CD4-positive, alpha-beta T cell treated with Interleukin-17A for 4 hours (primary cell): ENCODE measurements around the gene ZDHHC9.

Experiments
- DNase-seq: peaks from one replicate; pipeline ENCODE4 v3.0.0-alpha.2; 2020; ENCODE audit warnings: mixed read lengths

The ZDHHC9 gene

DNA sequence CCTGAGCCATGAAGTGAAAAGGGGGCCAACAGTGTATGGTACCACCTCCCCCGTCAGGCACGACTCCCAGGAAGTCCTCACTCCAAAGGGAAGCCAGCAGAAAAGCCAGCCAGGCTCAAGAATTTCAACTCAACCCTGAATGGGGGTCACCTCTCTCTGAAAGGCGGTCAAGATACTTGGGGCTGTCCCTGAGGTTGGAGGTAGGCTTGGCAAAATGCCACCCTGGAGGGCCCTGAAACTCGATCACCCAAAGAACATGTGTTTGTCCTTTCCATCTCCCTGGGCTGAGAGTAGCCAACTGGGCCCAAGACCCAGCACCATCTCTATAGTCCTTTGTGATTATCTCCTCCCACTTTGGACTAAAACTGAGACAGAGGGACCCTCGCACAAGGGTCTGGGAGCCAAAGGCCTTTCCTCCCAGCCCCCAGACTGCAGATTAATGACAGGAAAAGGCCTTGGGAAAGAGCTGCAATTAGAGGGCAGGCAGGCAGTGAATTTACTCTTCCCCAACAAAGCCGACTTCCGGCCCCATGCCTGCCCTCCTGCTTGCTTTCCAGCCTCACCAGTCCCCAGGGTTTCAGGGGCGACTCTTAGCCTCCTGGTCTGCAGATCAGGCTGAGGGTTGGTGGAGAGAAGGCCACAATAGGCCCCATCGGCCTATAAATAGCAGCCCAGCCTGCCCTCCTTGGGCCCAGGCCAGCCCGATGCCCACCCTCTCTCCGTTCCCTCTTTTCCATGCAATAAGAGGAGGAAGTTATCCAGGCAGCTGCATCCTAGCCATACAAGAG is 58.3 kb downstream of the ZDHHC9 start:
- DNase-seq, result no peak

DNA sequence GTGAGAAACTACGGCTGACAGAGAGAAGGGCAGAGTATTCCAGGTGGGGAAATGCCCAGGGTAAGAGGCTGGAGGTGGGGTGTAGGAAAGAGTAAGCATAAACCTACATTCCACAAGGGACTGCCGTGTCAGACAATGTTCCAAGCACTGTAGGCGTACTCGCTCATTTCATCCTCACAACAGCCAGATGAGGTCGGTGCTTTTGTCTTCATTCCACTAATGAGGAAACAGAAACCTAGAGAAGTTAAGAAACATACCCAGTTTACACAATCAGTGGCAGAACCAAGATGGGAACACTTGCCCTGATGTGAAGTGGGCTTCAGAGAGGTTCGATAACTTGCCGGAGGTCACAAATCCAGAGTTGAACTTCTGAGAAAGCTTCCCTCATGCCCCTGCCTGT is 59.3 kb downstream of the ZDHHC9 start:
- DNase-seq, result no peak

DNA sequence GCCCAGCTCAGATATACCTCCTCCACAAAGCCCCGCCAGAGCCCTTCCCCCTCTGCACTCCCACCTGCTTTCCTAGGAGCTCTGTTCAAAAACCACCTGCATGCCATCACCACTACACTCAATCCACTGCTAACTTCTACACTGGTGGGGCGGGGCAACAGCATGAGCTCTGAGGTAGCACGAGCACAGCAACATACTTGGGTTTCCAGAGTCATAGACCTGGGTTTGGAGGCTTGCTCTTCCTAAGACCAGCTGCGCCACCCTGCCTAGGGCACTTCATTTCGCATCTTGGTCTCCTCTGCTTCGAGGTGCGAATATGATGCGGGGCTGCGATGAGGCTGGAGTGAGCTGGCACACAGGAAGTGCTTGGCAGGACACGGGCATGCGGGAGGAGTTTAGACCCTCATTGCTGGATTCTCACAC is 60.4 kb downstream of the ZDHHC9 start:
- DNase-seq, result peak; percentile 50

DNA sequence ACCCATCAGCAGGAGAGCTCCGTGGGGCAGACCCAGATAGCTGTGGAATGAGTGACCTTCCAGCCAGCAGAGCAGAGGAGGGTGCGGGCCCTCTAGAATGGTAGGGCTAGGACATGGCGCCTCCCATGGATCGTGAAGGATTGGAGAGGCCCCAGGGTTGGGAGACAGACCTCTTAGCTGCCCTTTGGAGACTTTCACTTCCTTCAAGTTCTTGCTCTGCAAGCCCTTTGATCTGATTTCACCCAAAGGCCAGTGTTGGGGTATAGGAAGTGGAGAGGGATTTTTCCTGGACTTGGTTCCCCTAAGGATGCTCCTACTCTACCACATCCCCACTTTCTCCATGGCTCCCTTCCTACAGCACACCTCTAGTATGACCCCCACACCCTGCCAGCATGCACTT is 61.0 kb downstream of the ZDHHC9 start:
- no peak for DNase-seq

DNA sequence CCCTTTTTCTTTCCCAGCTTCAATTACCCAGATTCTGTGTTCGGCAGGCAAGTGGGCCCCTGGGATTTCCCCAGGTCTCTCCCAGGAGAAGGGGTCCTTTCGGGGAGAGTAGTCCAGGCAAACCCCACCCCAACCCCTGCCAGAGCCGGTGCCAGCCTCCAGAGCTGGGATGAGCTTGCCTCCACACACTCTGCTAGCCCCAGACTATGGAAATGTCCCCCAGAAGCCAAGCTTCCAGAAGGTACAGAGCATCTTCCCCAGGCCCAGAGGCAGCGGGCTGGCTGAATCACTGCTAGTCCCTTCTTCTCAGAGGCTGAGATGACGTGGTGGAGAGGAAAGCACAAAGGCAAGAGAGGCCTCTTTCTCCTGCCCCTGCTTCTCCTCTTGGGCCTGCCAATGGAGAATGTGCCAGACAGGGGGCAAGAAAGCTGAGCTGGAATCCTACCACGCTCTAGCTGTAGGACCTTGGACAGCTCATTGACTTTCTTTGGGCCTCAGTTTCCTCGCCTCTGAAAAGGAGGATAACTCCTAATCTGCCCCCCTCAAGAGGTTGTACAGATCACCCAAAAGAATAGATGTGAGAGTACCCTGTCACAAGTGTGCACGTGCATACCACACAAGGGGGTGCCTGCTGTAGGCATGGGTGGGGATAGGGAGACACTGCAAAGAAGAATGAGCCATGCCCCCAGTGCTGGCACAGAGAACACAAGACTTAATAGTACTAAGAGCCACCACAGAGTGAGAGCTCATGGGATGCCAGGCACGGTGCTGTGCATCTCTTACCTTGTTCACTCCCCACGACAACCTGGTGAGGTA is 61.8 kb downstream of the ZDHHC9 start:
- peak; percentile 55 for DNase-seq

DNA sequence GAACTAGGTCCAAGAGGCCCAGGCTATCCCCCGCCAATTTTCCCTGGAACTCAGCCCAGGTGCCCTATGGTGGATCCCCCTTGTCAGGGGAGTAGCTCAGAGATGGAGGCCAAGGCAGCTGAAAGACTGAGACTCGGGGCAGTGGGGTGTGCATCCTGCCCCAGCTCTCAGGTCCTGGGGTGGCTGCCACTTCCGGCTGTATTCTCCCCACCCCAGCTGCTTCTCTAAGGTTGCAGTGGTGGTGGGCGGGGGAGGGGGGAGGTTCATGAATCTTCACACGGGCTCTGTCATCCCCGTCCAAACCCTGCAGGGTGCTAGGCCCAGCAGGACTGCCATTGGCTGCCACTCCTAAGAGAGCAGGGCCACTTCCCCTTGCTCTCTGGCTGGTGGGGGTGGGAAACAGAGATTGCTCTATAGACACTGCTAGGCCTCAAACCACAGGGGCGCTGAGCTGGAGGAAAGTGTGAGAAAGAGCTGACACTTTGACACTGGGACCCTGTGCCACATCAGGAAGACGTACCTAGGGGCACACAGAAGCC is 62.5 kb downstream of the ZDHHC9 start:
- peak; percentile 87 for DNase-seq

DNA sequence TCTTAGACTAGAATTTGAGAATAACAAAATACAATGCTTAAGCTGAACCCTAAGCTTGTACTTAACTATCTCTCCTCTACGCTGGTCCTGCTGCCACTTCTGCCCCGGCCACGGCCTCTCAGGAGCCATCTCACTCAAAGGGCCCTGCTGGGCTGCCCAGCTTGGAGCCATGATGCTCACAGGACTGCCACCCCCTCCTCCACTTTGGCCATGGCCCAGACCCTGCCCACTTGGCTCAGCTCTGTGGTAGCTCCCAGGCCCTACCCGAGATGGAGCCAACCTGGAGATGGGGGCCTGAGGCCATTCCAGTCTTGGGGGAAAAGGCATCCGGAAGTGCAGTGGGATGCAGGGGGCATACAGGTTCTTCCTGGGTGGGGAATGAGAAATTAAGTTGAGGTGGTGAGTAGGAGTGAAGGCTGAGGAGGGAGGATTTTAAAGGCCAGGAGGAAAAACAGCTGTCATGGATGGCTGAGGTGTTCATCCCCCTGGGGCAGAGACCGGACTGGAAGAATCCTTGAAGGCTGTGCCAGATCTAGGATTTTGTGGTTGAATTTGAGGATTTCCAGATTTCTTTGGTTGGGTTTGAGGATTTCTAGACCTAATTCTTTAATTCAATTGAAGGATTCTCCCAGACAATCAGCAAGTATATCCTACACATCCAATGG is 63.1 kb downstream of the ZDHHC9 start:
- DNase-seq, result no peak

DNA sequence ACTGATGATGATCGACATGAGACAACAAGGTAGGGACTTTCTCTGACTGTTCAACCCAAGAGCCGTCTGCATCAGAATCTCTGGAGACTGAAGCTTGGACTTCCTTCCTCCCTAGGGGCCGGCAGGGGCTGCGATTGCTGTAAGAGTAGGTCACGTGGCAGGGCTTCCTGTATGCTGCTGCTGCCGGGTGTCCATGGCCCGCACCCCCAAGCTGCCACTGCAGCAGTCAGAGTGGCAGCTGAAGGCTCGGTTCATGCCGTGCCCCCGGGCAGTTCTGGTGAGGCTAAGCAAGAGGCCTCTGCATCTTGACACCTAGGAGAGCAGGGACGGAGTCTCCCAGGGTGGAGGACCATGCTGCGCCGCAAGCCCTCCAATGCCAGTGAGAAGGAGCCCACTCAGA is 63.9 kb downstream of the ZDHHC9 start, which contains the start of gene SASH3:
SASH3 (plus strand) TSS at position 203 of the 400 bp plus-strand sequence; CDS start at position 352, 149 bp downstream.
- DNase-seq, result peak; percentile 80

DNA sequence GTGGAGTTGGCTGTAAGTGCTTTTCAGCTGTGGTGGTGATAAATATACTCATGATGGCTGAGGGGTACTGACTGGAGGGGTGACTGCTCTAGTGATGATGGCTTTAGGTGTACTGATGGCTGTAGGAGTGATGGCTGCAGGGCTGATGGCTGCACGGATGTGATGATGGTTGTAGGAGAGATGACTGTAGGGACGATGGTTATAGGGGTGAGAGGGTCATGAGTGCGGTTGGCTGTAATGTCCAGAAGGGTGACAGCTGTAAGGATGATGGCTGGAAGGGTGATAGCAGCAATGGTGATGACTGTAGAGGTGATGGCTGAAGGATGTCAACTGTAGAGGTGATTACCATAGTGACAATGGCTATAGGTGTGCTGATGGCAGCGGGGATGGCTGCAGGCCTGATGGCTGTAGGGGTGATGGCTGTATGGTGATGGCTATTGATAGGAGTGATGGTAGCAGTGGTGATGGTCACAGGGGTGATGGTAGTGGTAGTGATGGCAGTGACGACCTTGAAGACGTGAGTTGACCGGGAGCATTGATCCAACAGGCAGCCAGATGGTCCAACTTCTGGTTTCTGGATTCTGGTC is 64.5 kb downstream of the ZDHHC9 start:
- no peak for DNase-seq

DNA sequence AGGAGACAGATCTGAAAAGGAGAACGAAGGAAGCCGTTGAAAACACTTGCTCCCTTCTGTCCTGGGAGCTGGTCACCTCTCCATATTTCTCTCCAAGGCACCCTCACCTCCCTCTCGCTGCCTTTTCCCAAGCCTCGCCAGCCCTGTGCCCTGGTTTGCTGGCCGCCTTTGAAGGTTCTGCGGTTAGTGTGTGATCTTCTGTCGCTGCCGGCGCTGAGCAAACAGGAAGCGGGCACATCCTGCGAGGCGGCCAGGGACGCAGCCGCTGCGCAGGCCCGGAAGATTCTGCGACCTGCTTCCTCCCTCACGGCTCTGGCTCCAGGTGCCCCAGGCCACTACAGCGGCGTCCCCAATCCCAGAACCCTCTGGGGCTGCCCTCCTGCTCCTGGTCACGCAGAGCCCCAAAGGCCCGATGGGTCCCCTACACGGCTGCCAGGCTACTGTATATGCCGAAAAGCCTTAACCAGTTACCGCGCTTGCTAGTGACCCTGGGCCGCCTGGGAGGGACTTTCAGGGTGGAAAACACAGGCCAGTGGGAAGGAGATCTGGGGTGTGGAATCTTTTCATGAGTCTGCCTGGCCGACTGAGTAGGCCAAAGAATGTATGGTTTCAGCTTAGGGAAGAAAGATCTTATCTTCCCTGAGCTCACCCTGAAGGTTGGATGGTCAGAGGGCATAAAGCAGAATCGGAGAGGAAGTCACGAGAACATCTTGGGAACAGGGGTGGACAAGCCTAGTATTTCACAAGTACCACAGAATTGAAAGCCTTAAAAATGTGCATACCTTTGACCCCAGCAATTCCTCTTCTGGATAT is 66.3 kb downstream of the ZDHHC9 start:
- peak; percentile 83 for DNase-seq

DNA sequence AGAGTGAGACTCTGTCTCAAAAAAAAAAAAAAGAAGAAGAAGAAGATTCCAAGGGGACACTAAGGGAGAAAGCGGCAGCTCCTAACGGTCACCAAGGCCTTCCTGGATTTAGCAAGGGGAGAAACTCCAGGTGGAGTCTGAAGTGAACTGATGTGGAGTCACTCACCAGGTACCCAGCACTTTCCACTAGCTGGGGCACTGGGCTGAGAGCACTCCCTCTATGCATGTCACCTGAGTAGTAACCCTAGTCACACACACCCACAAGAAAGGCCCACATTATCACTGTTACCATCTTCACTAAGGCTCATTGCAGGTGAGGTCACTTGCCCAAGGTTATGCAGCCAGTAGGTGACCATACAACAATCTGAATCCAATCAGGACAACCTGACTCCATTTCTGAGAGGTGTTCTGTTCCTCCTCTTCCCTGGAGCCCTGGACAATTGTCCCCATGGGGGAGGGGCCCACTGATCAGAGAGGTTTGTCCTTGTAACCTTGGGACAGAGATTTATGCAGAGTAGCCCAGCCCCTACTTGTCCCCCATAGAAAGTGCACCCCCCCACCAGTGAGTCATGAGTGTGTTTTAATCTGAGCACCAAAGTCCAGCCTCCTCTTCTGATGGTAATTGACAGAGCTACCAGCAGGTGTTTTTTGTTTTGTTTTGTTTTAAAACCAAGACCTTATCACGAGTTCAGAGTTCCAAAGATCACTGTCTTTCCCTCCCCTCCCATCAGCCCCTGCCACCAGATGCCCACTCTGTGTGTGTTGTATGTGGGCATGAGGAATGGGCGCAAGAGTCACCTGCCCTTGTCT is 69.8 kb downstream of the ZDHHC9 start:
- DNase-seq, result peak; percentile 52

DNA sequence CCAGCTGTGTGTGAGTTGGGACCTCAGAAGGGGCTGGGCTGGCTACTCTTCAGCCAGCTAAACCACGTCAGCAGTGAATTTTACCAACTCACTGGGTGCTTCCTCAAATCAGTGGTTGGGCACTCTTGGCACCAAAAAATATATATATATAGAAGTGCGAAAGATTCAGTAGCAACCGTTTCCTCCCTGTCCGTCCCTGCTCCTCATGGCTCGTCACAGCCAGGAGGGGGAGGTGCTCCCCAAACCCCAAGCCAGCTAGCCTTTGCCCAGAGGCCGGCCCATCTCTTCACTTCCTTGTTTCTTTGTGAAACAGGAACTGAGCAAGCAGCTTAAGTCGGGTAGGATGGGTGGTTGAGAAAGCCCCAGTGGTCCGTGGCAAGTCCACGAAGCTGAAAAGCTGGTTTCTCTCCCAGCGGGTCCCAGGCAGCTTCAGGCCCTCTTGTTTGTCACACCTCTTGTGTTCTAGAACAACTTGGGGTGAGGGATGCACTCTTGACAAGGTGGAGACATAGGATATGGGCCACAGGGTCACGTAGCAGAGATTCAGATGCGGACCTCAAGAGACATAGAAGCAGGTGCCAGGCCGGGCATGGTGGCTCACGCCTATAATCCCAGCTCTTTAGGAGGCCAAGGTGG is 70.8 kb downstream of the ZDHHC9 start:
- DNase-seq, result peak; percentile 51

DNA sequence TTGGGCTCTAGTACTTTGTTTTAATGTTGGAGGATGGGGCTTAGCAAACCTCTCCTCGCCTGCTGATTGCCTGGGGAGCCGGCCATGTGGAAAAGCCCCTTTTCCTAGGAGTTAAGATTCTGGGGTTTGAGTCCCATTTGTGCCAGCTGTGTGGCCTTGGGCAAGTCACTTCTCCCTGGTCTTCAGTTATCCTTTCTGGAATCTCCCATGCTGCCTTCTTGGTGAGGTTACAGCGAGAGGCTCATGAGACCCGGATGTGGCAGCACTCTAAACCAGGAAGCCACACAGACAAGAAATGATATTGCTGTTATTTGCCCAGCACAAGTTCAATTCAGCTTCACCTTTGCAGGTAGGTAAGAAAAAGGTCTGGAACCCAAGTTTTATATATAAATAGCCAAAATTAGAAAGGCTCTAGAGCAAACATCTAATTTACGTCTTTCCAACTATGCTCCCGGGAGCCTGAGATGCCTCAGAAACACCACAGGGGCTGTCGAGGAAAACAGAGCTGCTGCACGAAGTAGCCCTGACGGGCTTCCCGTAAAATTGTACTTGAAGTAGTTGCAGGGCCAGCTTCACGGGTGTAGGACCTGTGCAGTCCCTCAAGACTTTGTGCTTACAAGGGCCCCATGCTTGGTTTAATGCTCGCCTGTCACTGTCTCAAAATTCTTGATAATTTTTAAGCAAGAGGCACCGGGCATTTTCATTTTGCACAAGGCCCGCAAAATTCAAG is 72.3 kb downstream of the ZDHHC9 start:
- DNase-seq, result peak; percentile 64

DNA sequence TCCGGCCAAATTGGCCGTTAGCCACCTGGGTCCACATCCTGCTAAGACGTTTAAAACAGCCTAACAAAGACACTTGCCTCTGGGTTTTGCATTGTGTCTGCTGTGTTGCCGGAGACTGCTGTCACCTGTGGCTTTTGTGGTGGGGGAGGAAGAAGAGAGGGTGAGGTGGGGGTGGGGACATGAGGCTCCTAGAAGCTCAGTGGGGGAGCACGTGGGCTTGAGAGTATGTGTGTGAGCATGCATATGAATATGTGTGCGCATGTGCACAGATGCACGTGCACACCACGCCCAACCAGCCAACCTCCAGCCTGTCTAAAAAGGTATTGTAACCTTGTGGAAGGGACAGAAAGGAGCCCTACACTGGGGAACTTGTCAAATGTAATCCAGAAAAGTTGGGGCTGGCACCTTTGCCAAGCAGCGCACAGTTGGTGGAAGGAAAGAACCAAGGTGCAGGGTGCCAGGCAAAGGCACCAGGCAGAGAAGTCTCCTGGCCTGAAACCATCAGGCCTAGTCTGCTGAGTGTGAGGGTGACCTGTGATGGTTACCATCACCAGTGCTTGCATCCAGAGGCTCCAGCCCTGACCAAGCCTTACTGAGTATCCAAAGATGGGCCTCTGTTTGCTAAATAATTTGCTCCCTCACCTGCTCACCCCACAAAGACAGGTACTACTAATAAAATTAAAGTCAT is 74.1 kb downstream of the ZDHHC9 start:
- peak; percentile 87 for DNase-seq

DNA sequence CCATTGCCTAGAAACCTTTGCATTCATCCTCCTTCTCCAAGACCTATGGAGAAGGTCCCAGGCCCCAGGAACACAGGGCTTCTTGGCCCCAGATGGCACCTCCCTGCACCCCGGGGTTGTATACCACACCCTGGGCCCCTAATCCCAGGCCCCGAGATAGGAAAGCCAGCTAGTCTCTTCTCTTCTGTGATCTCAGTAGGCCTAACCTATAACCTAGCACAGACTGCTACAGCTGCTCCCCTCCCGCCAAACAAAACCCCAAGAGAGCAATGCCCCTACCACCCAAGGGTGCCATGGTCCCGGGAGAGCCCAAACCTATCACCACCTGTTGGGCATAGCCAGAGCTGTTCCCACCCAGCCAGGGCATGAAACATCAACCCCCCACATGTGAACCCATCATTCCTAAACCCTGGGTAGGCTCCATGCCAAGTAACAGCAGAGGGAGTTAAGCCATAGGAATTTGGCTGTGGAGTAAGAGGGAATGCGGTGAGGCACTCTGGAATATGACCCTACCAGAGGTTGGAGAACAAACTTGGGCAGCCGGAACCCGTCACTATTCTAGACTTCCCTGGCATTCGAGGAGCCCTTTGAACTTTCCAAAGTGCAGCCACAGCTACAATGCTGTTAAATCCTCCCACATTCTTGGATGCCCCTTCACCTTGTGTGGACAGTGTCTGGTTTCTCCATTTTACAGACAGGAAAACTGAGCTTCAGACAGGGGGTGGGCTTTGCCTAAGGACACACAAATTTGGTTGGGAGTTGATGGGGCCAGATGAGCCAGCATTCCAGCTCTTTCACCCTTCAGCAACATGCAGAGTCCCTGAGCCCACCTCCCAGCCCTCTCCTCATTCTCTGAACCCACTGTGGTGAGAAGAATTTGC is 74.9 kb downstream of the ZDHHC9 start:
- no peak for DNase-seq

DNA sequence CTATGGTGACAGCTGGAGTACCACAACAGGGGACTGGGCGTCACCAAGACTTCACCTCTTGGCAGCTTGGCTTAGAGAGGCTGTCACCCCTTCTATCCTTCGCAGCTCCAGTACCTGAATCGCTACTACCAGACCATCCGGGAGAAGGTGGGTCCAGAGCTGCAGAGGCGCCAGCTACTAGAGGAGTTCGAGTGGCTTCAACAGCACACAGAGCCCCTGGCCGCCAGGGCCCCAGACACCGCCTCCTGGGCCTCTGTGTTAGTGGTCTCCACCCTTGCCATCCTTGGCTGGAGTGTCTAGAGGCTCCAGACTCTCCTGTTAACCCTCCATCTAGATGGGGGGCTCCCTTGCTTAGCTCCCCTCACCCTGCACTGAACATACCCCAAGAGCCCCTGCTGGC is 75.5 kb downstream of the ZDHHC9 start:
- DNase-seq, result no peak

DNA sequence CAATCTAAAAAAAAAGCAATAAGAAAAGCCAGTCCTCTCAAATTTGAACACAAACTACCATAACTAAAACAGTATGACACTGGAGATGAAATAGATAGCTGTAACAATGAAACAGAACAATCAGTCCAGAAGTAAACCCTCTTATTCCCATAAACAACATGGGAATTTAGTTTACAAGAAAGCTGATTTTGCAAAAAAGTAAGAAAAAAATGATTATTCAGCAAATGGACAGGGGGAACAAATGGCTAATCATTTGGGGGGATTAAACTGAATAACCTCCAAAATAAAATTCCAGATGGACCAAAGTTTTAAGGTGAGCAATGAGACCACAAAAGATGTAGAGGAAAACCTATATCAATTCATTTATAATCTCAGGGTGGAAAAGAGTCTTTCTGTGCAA is 80.0 kb downstream of the ZDHHC9 start:
- DNase-seq, result no peak

DNA sequence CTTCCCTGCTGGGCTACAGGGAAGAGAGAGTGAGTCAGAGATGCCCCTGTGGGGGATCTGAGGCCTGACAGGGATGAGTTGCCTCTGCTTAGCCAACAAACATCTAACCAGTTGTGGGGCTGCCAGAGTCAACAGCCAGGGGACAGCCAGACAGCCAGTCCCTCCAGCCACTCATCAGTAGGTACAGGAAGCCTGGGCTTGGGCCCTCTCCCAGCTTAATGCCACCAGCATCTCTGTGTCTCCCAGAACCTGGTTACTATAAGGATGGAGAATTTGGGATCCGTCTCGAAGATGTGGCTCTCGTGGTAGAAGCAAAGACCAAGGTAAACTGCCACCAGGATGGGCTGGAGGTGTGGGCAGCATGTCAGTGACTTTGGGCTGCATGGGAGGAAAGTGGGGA is 81.2 kb downstream of the ZDHHC9 start:
- DNase-seq, result no peak
